GM23338 (cell line): ENCODE results near the gene SPDL1. TPM values are rescaled to one million over a fixed set of nuclear protein-coding genes. Genes with fewer than 3 reads are reported as not detected.

Source experiments
- ATAC-seq: fragments of 200-7000 bp; cut with Tn5 transposase; 3 replicates; pipeline ENCODE4 v1.9.1; 2020
- DNase-seq: peaks from one replicate; pipeline ENCODE4 v3.0.0-alpha.2; 2015; ENCODE audit warnings: low spot score
- H2AFZ ChIP-seq: fragments of 200-600 bp; sonication (generic); 2 replicates; pipeline ENCODE4 v1.8.0; 2016; ENCODE audit warnings: antibody characterized with exemption, mild to moderate bottlenecking, moderate library complexity
- H3F3A ChIP-seq: fragments of 200-600 bp; sonication (generic); replicated peaks from 2 replicates; pipeline ENCODE4 v1.8.0; 2017; ENCODE audit warnings: antibody characterized with exemption, mixed run types, low read depth
- H3K27ac ChIP-seq: fragments of 200-600 bp; sonication (generic); 2 replicates; pipeline ENCODE4 v1.6.1; 2016; ENCODE audit warnings: low read depth
- H3K27me3 ChIP-seq: fragments of 200-600 bp; sonication (generic); 2 replicates; pipeline ENCODE4 v1.8.0; 2016; ENCODE audit warnings: mild to moderate bottlenecking, mixed run types, moderate library complexity; ENCODE audit not compliant: insufficient read depth
- H3K36me3 ChIP-seq: fragments of 200-600 bp; sonication (generic); 2 replicates; pipeline ENCODE4 v1.8.0; 2016; ENCODE audit warnings: mild to moderate bottlenecking; ENCODE audit not compliant: insufficient read depth
- H3K4me1 ChIP-seq: fragments of 200-600 bp; sonication (generic); 2 replicates; pipeline ENCODE4 v1.8.0; 2016; ENCODE audit warnings: mild to moderate bottlenecking, moderate library complexity; ENCODE audit not compliant: insufficient read depth
- H3K4me2 ChIP-seq: fragments of 200-600 bp; sonication (generic); 2 replicates; pipeline ENCODE4 v1.7.1; 2017; ENCODE audit warnings: mixed run types
- H3K4me3 ChIP-seq: fragments of 200-600 bp; sonication (generic); 2 replicates; pipeline ENCODE4 v1.6.1; 2016; ENCODE audit warnings: mixed run types
- H3K79me2 ChIP-seq: fragments of 200-600 bp; sonication (generic); replicated peaks from 2 replicates; pipeline ENCODE4 v1.8.0; 2017; ENCODE audit warnings: mild to moderate bottlenecking; ENCODE audit not compliant: insufficient read depth
- H3K9me2 ChIP-seq: fragments of 200-600 bp; sonication (generic); 2 replicates; pipeline ENCODE4 v1.8.0; 2017; ENCODE audit not compliant: insufficient read depth
- H4K20me1 ChIP-seq: fragments of 200-600 bp; sonication (generic); replicated peaks from 2 replicates; pipeline ENCODE4 v1.8.0; 2017; ENCODE audit warnings: mild to moderate bottlenecking; ENCODE audit not compliant: insufficient read depth
- H3K27ac Mint-ChIP-seq: 2 replicates; pipeline ENCODE4 v1.8.0; 2020; ENCODE audit warnings: inconsistent platforms, mild to moderate bottlenecking, moderate library complexity, mixed read lengths
- H3K27me3 Mint-ChIP-seq: 3 replicates; pipeline ENCODE4 v1.8.0; 2022; ENCODE audit warnings: low read depth, mild to moderate bottlenecking, moderate library complexity, mixed read lengths, inconsistent platforms; ENCODE audit not compliant: insufficient read depth, poor library complexity
- H3K36me3 Mint-ChIP-seq: 3 replicates; pipeline ENCODE4 v1.8.0; 2021; ENCODE audit warnings: low read depth, mild to moderate bottlenecking, inconsistent platforms, moderate library complexity, mixed read lengths
- H3K4me1 Mint-ChIP-seq: 3 replicates; pipeline ENCODE4 v1.8.0; 2020; ENCODE audit warnings: mild to moderate bottlenecking, inconsistent platforms, mixed read lengths
- H3K4me3 Mint-ChIP-seq: 3 replicates; pipeline ENCODE4 v1.8.0; 2021; ENCODE audit warnings: moderate library complexity, mild to moderate bottlenecking, inconsistent platforms, mixed read lengths
- H3K9me3 Mint-ChIP-seq: 3 replicates; pipeline ENCODE4 v1.8.0; 2020; ENCODE audit warnings: moderate library complexity, mild to moderate bottlenecking, inconsistent platforms, mixed read lengths
- EZH2phosphoT487 ChIP-seq: fragments of 200-600 bp; sonication (generic); IDR thresholded peaks from one replicate; pipeline ENCODE4 v1.8.1; 2018; ENCODE audit warnings: antibody characterized with exemption; ENCODE audit not compliant: unreplicated experiment
- JUNB ChIP-seq: IDR thresholded peaks from one replicate; pipeline ENCODE4 v1.6.1; 2016; ENCODE audit warnings: antibody characterized with exemption; ENCODE audit not compliant: unreplicated experiment
- NANOG ChIP-seq: IDR thresholded peaks from 2 replicates; pipeline ENCODE4 v1.6.1; 2016; ENCODE audit warnings: antibody characterized with exemption, borderline replicate concordance
- POLR2AphosphoS5 ChIP-seq: IDR thresholded peaks from 2 replicates; pipeline ENCODE4 v1.6.1; 2016; ENCODE audit warnings: antibody characterized with exemption, low read depth
- STAT1 ChIP-seq: IDR thresholded peaks from one replicate; pipeline ENCODE4 v1.6.1; 2016; ENCODE audit warnings: antibody characterized with exemption; ENCODE audit not compliant: unreplicated experiment
- ZNF331 ChIP-seq: fragments of 250-450 bp; sonication (Bioruptor Pico); IDR thresholded peaks from 2 replicates; pipeline ENCODE4 v1.5.0; 2020; ENCODE audit warnings: low read depth, mild to moderate bottlenecking, moderate library complexity
- polyA plus RNA-seq: library from polyadenylated mRNA; unstranded; fragments of >200 nt; fragmentation: Nextera tagmentation; extraction: Ambion mirVana; gene quantifications from 2 replicates; pipeline ENCODE4 v1.2.1, GENCODE V29; 2016
- total RNA-seq: library from RNA; depleted of rRNA; stranded (reverse); fragments of >200 nt; shearing (Covaris generic); gene quantifications from 2 replicates; pipeline ENCODE4 v1.2.3, GENCODE V29; 2014
- TF ChIP-seq, protein P1 (sequence below): IDR thresholded peaks from one replicate; pipeline ENCODE4 v1.6.1; 2018; ENCODE audit warnings: antibody characterized with exemption; ENCODE audit not compliant: unreplicated experiment
- TF ChIP-seq, protein P2 (sequence below), 2 experiments: fragments of 200-600 bp in 1 of 2; sonication (generic) in 1 of 2; conservative IDR thresholded peaks; 2 replicates each; pipeline versions ENCODE4 v1.5.1 to v1.6.1; 2016 to 2017; ENCODE audit warnings: antibody characterized with exemption in 2 of 2, low read depth in 2 of 2, mild to moderate bottlenecking in 2 of 2, moderate library complexity in 1 of 2
- TF ChIP-seq, protein P3 (sequence below): IDR thresholded peaks from 2 replicates; pipeline ENCODE4 v1.6.1; 2016; ENCODE audit warnings: antibody characterized with exemption
- TF ChIP-seq, protein P4 (sequence below): fragments of 250-450 bp; sonication (Bioruptor Pico); IDR thresholded peaks from 2 replicates; pipeline ENCODE4 v1.5.0; 2020; ENCODE audit warnings: mild to moderate bottlenecking, moderate library complexity

SPDL1 gene
- total and polyA plus RNA-seq, 2 experiments from 2014 or later: 76.9 to 79.6 TPM

DNA sequence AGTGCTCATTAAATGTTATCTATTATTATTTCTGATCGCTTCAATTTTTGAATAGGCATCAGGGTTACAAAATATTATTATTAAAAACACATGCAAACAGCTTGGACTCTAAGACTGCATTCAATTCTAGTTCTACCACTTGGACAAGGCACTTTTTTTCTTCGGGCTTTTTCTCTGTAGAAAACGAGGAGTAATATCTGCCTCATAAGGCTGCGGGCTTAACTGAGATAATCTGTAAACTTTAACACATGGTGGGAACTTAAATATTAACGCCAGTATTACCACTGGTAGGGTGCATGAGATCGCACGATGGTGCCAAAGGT, 511 bp upstream of the SPDL1 start (continued):
- TF ChIP-seq, protein P1, sequence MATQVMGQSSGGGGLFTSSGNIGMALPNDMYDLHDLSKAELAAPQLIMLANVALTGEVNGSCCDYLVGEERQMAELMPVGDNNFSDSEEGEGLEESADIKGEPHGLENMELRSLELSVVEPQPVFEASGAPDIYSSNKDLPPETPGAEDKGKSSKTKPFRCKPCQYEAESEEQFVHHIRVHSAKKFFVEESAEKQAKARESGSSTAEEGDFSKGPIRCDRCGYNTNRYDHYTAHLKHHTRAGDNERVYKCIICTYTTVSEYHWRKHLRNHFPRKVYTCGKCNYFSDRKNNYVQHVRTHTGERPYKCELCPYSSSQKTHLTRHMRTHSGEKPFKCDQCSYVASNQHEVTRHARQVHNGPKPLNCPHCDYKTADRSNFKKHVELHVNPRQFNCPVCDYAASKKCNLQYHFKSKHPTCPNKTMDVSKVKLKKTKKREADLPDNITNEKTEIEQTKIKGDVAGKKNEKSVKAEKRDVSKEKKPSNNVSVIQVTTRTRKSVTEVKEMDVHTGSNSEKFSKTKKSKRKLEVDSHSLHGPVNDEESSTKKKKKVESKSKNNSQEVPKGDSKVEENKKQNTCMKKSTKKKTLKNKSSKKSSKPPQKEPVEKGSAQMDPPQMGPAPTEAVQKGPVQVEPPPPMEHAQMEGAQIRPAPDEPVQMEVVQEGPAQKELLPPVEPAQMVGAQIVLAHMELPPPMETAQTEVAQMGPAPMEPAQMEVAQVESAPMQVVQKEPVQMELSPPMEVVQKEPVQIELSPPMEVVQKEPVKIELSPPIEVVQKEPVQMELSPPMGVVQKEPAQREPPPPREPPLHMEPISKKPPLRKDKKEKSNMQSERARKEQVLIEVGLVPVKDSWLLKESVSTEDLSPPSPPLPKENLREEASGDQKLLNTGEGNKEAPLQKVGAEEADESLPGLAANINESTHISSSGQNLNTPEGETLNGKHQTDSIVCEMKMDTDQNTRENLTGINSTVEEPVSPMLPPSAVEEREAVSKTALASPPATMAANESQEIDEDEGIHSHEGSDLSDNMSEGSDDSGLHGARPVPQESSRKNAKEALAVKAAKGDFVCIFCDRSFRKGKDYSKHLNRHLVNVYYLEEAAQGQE: no peak
- no peak for TF ChIP-seq NANOG
- TF ChIP-seq, protein P2, sequence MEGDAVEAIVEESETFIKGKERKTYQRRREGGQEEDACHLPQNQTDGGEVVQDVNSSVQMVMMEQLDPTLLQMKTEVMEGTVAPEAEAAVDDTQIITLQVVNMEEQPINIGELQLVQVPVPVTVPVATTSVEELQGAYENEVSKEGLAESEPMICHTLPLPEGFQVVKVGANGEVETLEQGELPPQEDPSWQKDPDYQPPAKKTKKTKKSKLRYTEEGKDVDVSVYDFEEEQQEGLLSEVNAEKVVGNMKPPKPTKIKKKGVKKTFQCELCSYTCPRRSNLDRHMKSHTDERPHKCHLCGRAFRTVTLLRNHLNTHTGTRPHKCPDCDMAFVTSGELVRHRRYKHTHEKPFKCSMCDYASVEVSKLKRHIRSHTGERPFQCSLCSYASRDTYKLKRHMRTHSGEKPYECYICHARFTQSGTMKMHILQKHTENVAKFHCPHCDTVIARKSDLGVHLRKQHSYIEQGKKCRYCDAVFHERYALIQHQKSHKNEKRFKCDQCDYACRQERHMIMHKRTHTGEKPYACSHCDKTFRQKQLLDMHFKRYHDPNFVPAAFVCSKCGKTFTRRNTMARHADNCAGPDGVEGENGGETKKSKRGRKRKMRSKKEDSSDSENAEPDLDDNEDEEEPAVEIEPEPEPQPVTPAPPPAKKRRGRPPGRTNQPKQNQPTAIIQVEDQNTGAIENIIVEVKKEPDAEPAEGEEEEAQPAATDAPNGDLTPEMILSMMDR (conservative IDR thresholded peaks at IDR 0.05; ENCODE audit: low read depth in 2 of 2): no peak
- TF ChIP-seq POLR2AphosphoS5: no peak

DNA sequence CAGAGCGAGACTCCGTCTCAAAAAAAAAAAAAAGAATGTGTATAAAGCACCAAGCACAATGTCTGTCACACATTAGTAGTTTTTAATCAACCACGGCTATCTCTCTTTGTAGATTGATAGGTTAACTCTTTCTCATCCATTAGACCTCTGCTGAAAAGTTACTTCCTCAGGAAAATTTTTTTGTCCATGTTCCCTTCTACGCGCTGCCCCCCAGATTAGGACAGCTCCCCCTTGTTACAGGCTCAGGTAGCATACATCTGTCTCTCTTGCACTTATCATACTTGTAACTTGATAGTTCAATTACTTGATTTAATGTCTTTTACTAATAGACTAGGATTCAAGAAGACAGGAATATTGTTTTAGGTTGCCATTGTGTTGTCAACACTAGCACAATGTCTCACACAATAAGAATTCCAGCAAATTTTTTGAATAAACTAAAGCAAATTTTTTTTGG, 1.5 kb downstream of the SPDL1 start:
- no peak overlapping the region; the same call in 1 of the 2 replicates for H3K27ac Mint-ChIP-seq
- TF ChIP-seq, protein P2 (conservative IDR thresholded peaks at IDR 0.05; ENCODE audit: low read depth in 2 of 2): no peak; a peak in 1 of 4 replicates
- TF ChIP-seq STAT1: no peak
- TF ChIP-seq JUNB: no peak
- TF ChIP-seq, protein P3, sequence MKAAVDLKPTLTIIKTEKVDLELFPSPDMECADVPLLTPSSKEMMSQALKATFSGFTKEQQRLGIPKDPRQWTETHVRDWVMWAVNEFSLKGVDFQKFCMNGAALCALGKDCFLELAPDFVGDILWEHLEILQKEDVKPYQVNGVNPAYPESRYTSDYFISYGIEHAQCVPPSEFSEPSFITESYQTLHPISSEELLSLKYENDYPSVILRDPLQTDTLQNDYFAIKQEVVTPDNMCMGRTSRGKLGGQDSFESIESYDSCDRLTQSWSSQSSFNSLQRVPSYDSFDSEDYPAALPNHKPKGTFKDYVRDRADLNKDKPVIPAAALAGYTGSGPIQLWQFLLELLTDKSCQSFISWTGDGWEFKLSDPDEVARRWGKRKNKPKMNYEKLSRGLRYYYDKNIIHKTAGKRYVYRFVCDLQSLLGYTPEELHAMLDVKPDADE: no peak
- TF ChIP-seq, protein P4, sequence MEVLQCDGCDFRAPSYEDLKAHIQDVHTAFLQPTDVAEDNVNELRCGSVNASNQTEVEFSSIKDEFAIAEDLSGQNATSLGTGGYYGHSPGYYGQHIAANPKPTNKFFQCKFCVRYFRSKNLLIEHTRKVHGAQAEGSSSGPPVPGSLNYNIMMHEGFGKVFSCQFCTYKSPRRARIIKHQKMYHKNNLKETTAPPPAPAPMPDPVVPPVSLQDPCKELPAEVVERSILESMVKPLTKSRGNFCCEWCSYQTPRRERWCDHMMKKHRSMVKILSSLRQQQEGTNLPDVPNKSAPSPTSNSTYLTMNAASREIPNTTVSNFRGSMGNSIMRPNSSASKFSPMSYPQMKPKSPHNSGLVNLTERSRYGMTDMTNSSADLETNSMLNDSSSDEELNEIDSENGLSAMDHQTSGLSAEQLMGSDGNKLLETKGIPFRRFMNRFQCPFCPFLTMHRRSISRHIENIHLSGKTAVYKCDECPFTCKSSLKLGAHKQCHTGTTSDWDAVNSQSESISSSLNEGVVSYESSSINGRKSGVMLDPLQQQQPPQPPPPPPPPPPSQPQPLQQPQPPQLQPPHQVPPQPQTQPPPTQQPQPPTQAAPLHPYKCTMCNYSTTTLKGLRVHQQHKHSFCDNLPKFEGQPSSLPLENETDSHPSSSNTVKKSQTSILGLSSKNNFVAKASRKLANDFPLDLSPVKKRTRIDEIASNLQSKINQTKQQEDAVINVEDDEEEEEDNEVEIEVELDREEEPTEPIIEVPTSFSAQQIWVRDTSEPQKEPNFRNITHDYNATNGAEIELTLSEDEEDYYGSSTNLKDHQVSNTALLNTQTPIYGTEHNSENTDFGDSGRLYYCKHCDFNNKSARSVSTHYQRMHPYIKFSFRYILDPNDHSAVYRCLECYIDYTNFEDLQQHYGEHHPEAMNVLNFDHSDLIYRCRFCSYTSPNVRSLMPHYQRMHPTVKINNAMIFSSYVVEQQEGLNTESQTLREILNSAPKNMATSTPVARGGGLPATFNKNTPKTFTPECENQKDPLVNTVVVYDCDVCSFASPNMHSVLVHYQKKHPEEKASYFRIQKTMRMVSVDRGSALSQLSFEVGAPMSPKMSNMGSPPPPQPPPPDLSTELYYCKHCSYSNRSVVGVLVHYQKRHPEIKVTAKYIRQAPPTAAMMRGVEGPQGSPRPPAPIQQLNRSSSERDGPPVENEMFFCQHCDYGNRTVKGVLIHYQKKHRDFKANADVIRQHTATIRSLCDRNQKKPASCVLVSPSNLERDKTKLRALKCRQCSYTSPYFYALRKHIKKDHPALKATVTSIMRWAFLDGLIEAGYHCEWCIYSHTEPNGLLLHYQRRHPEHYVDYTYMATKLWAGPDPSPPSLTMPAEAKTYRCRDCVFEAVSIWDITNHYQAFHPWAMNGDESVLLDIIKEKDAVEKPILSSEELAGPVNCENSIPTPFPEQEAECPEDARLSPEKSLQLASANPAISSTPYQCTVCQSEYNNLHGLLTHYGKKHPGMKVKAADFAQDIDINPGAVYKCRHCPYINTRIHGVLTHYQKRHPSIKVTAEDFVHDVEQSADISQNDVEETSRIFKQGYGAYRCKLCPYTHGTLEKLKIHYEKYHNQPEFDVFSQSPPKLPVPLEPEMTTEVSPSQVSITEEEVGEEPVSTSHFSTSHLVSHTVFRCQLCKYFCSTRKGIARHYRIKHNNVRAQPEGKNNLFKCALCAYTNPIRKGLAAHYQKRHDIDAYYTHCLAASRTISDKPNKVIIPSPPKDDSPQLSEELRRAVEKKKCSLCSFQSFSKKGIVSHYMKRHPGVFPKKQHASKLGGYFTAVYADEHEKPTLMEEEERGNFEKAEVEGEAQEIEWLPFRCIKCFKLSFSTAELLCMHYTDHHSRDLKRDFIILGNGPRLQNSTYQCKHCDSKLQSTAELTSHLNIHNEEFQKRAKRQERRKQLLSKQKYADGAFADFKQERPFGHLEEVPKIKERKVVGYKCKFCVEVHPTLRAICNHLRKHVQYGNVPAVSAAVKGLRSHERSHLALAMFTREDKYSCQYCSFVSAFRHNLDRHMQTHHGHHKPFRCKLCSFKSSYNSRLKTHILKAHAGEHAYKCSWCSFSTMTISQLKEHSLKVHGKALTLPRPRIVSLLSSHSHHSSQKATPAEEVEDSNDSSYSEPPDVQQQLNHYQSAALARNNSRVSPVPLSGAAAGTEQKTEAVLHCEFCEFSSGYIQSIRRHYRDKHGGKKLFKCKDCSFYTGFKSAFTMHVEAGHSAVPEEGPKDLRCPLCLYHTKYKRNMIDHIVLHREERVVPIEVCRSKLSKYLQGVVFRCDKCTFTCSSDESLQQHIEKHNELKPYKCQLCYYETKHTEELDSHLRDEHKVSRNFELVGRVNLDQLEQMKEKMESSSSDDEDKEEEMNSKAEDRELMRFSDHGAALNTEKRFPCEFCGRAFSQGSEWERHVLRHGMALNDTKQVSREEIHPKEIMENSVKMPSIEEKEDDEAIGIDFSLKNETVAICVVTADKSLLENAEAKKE (CRISPR knock-in tag): no peak
- TF ChIP-seq ZNF331 (CRISPR knock-in tag): no peak
- no peak for TF ChIP-seq EZH2phosphoT487
- TF ChIP-seq POLR2AphosphoS5: no peak

More for the DNA sequence above, 1.5 kb downstream of the SPDL1 start:
- H3K79me2 ChIP-seq: peaks cover 49% of the 10 kb centered on the region
- H2AFZ ChIP-seq: no peak overlapping the region
- DNase-seq: no peak
- peaks cover 8% of the 10 kb centered on the region for H3K27me3 Mint-ChIP-seq
- no peaks in the 10 kb centered on the region for H3F3A ChIP-seq
- H3K4me1 ChIP-seq: no peaks in the 10 kb centered on the region
- peak overlapping the region; percentile 92 for H3K4me3 Mint-ChIP-seq
- H3K36me3 ChIP-seq: peaks cover 19% of the 10 kb centered on the region
- H3K9me2 ChIP-seq: no peaks in the 10 kb centered on the region
- H3K27ac ChIP-seq: no peak overlapping the region
- peak overlapping the region; percentile 96 for H3K4me3 ChIP-seq
- H3K36me3 Mint-ChIP-seq: peaks cover 20% of the 10 kb centered on the region
- H3K9me3 Mint-ChIP-seq: no peaks in the 10 kb centered on the region
- peak overlapping the region; percentile 96 for H3K4me2 ChIP-seq
- H3K27me3 ChIP-seq: no peaks in the 10 kb centered on the region
- peaks cover 14% of the 10 kb centered on the region for H3K4me1 Mint-ChIP-seq
- no peaks in the 10 kb centered on the region for H4K20me1 ChIP-seq
- ATAC-seq: no peak
